ENCODE data around the gene RBFA. TPM values are rescaled to one million over a fixed set of nuclear protein-coding genes. Genes with fewer than 3 reads are reported as not detected.
A peak's percentile ranks its signal among the peaks of the same experiment; 100 is the strongest.
"Not testable (repeated sequence)": the region's sequence is repeated elsewhere in the genome, so short reads cannot be mapped to it uniquely, and the experiment has no call there.

Gene RBFA
- total RNA-seq, 2 donors from 2014 or later = 31.6 to 38.5 TPM

GRCh38 chr18:79988071-79988450, 46.2 kb upstream of the RBFA start:
- peaks cover 3% of the 10 kb centered on the region for H3K4me1 ChIP-seq (replicated peaks)
- peak; percentile 32 for DNase-seq (ENCODE audit: low spot score)
- H3K4me3 ChIP-seq = peak overlapping the region; percentile 80 to 90
- H3K27me3 ChIP-seq (replicated peaks; ENCODE audit: insufficient read depth) = no peaks in the 10 kb centered on the region
- WGBS = under 1% methylated on average over 46 of the region's 48 CpGs
- intact Hi-C loops (cut with DNase I) = loop anchor here (2.0 to 5.0 kb wide), 2 partner anchors 23 to 44 kb away; partner anchors contain the start of gene RBFA
- H3K36me3 ChIP-seq = no peaks in the 10 kb centered on the region
- peak overlapping the region; percentile 91 to 96 for H3K27ac ChIP-seq
- H3K9me3 ChIP-seq = no peaks in the 10 kb centered on the region
- TF ChIP-seq POLR2A (IDR thresholded peaks at IDR 0.05) = no peak
- no peak for TF ChIP-seq POLR2AphosphoS5 (IDR thresholded peaks at IDR 0.05)
- peak in 3 of 4 experiments; percentile 9 to 41 (median 33) for TF ChIP-seq CTCF (IDR thresholded peaks at IDR 0.05)

GRCh38 chr18:79988451-79989194, 45.6 kb upstream of the RBFA start, which contains the start of gene TXNL4A:
TXNL4A (minus strand) TSS chr18:79988563; CDS start chr18:79988392, 171 bp downstream.
- DNase-seq (ENCODE audit: low spot score) = peak; percentile 75

GRCh38 chr18:79989195-79989497, 45.1 kb upstream of the RBFA start:
- H3K27me3 ChIP-seq (replicated peaks; ENCODE audit: insufficient read depth) = no peaks in the 10 kb centered on the region
- H3K27ac ChIP-seq = peak overlapping the region; percentile 91 to 96
- 40% methylated on average over 14 of the region's 14 CpGs for WGBS
- no peaks in the 10 kb centered on the region for H3K4me1 ChIP-seq (replicated peaks)
- H3K4me3 ChIP-seq = peak overlapping the region; percentile 80 to 90
- intact Hi-C loops (cut with DNase I) = loop anchor here (2.0 to 5.0 kb wide), 2 partner anchors 22 to 43 kb away; partner anchors contain the start of gene RBFA
- no peaks in the 10 kb centered on the region for H3K36me3 ChIP-seq
- no peaks in the 10 kb centered on the region for H3K9me3 ChIP-seq
- no peak for DNase-seq (ENCODE audit: low spot score)
- TF ChIP-seq POLR2A (IDR thresholded peaks at IDR 0.05) (no peak), POLR2AphosphoS5 (IDR thresholded peaks at IDR 0.05) (no peak), CTCF (IDR thresholded peaks at IDR 0.05) (no peak)

More at GRCh38 chr18:79988451-79989194, 45.6 kb upstream of the RBFA start, which contains the start of gene TXNL4A:
- Histone ChIP-seq H3K36me3 (no peaks in the 10 kb centered on the region), H3K4me1 (replicated peaks) (no peaks in the 10 kb centered on the region), H3K9me3 (no peaks in the 10 kb centered on the region), H3K27me3 (replicated peaks; ENCODE audit: insufficient read depth) (no peaks in the 10 kb centered on the region), H3K4me3 (peak within 1 kb of the TSS; percentile 80 to 90), H3K27ac (peak within 1 kb of the TSS; percentile 91 to 96)
- TF ChIP-seq POLR2A (IDR thresholded peaks at IDR 0.05) (peak; percentile 66), POLR2AphosphoS5 (IDR thresholded peaks at IDR 0.05) (peak; percentile 58), CTCF (IDR thresholded peaks at IDR 0.05) (peak in 2 of 4 experiments; percentile 4 to 15)
- intact Hi-C loops (cut with DNase I) = loop anchor here (2.0 to 5.0 kb wide), 2 partner anchors 22 to 44 kb away; partner anchors contain the start of gene RBFA
- under 1% methylated on average over 58 of the region's 71 CpGs for WGBS

GRCh38 chr18:79991494-79991893, 42.7 kb upstream of the RBFA start:
- Histone ChIP-seq H3K4me3 (no peak overlapping the region), H3K36me3 (no peaks in the 10 kb centered on the region), H3K9me3 (no peaks in the 10 kb centered on the region), H3K4me1 (replicated peaks) (no peaks in the 10 kb centered on the region), H3K27ac (no peak overlapping the region), H3K27me3 (replicated peaks; ENCODE audit: insufficient read depth) (no peaks in the 10 kb centered on the region)
- intact Hi-C loops (cut with DNase I) = no loop called here
- WGBS = 83% methylated on average over 2 of the region's 2 CpGs
- no peak for TF ChIP-seq CTCF (IDR thresholded peaks at IDR 0.05)
- TF ChIP-seq POLR2A (IDR thresholded peaks at IDR 0.05) = no peak
- TF ChIP-seq POLR2AphosphoS5 (IDR thresholded peaks at IDR 0.05) = no peak
- no peak for DNase-seq (ENCODE audit: low spot score)

GRCh38 chr18:79999701-80000100, 34.5 kb upstream of the RBFA start:
- H3K36me3 ChIP-seq; H3K27ac ChIP-seq; intact Hi-C loops (cut with DNase I); H3K27me3 ChIP-seq (replicated peaks; ENCODE audit: insufficient read depth); H3K9me3 ChIP-seq; H3K4me3 ChIP-seq; DNase-seq (ENCODE audit: low spot score); H3K4me1 ChIP-seq (replicated peaks): not testable (repeated sequence)
- WGBS = 84% methylated on average over 2 of the region's 2 CpGs

All from prostate gland (tissue), 2 donors.